ENCODE data around the gene IL1R1.

- TF ChIP-seq JUND (IDR thresholded peaks at IDR 0.05): no peak
- TF ChIP-seq, protein P1, sequence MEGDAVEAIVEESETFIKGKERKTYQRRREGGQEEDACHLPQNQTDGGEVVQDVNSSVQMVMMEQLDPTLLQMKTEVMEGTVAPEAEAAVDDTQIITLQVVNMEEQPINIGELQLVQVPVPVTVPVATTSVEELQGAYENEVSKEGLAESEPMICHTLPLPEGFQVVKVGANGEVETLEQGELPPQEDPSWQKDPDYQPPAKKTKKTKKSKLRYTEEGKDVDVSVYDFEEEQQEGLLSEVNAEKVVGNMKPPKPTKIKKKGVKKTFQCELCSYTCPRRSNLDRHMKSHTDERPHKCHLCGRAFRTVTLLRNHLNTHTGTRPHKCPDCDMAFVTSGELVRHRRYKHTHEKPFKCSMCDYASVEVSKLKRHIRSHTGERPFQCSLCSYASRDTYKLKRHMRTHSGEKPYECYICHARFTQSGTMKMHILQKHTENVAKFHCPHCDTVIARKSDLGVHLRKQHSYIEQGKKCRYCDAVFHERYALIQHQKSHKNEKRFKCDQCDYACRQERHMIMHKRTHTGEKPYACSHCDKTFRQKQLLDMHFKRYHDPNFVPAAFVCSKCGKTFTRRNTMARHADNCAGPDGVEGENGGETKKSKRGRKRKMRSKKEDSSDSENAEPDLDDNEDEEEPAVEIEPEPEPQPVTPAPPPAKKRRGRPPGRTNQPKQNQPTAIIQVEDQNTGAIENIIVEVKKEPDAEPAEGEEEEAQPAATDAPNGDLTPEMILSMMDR (IDR thresholded peaks at IDR 0.05; ENCODE audit: low read depth, low read length, missing input control): no peak
- no peak for TF ChIP-seq HNF4A (conservative IDR thresholded peaks at IDR 0.05)
- TF ChIP-seq TAF1 (conservative IDR thresholded peaks at IDR 0.05): no peak
- TF ChIP-seq, protein P2, sequence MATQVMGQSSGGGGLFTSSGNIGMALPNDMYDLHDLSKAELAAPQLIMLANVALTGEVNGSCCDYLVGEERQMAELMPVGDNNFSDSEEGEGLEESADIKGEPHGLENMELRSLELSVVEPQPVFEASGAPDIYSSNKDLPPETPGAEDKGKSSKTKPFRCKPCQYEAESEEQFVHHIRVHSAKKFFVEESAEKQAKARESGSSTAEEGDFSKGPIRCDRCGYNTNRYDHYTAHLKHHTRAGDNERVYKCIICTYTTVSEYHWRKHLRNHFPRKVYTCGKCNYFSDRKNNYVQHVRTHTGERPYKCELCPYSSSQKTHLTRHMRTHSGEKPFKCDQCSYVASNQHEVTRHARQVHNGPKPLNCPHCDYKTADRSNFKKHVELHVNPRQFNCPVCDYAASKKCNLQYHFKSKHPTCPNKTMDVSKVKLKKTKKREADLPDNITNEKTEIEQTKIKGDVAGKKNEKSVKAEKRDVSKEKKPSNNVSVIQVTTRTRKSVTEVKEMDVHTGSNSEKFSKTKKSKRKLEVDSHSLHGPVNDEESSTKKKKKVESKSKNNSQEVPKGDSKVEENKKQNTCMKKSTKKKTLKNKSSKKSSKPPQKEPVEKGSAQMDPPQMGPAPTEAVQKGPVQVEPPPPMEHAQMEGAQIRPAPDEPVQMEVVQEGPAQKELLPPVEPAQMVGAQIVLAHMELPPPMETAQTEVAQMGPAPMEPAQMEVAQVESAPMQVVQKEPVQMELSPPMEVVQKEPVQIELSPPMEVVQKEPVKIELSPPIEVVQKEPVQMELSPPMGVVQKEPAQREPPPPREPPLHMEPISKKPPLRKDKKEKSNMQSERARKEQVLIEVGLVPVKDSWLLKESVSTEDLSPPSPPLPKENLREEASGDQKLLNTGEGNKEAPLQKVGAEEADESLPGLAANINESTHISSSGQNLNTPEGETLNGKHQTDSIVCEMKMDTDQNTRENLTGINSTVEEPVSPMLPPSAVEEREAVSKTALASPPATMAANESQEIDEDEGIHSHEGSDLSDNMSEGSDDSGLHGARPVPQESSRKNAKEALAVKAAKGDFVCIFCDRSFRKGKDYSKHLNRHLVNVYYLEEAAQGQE (IDR thresholded peaks at IDR 0.05): no peak
- TF ChIP-seq SP1 (IDR thresholded peaks at IDR 0.05): no peak
- TF ChIP-seq, protein P3, sequence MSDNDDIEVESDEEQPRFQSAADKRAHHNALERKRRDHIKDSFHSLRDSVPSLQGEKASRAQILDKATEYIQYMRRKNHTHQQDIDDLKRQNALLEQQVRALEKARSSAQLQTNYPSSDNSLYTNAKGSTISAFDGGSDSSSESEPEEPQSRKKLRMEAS (IDR thresholded peaks at IDR 0.05): no peak
- TF ChIP-seq RAD21 (IDR thresholded peaks at IDR 0.05): no peak
- TF ChIP-seq YY1 (IDR thresholded peaks at IDR 0.05): no peak
- no peak for TF ChIP-seq EGR1 (IDR thresholded peaks at IDR 0.05; ENCODE audit: low read depth in 2 of 2)
- no peak for TF ChIP-seq FOXA2 (IDR thresholded peaks at IDR 0.05)
Measured at GRCh38 chr2:102130647-102130991, 11.9 kb upstream of the IL1R1 start.
